UCSD-AML1 (cell line): ENCODE measurements around the gene PLEKHG1.

Experiments used
- DNase-seq: peaks from one replicate; lab custom pipeline; 2025; ENCODE audit not compliant: unreplicated experiment; lab: John Stamatoyannopoulos, UW

PLEKHG1 gene

GRCh38 chr6:150637266-150637665 is 37.6 kb downstream of the PLEKHG1 start:
- DNase-seq, result no peak

- DNase-seq, result no peak
These were observed 38.6 kb downstream of the PLEKHG1 start for GRCh38 chr6:150638267-150638666.

- no peak for DNase-seq
These were observed 39.1 kb downstream of the PLEKHG1 start for GRCh38 chr6:150638765-150639164.

GRCh38 chr6:150639823-150640331 is 40.2 kb downstream of the PLEKHG1 start:
- no peak for DNase-seq

- no peak for DNase-seq
These were observed 41.0 kb downstream of the PLEKHG1 start for GRCh38 chr6:150640556-150641209.

- DNase-seq, result peak; percentile 26
These were observed 41.9 kb downstream of the PLEKHG1 start for GRCh38 chr6:150641398-150642139.

GRCh38 chr6:150646228-150646627 is 46.5 kb downstream of the PLEKHG1 start:
- DNase-seq, result no peak

GRCh38 chr6:150647051-150647450 is 47.4 kb downstream of the PLEKHG1 start:
- DNase-seq, result no peak
